Medulla oblongata (tissue), 1 donor: ENCODE measurements around the gene ISG15.
A peak's percentile ranks its signal among the peaks of the same experiment; 100 is the strongest.

ENCODE experiments used
- DNase-seq: peaks from one replicate; pipeline ENCODE4 v3.0.0-alpha.2; 2015; ENCODE audit errors: extremely low spot score

Gene ISG15

DNA sequence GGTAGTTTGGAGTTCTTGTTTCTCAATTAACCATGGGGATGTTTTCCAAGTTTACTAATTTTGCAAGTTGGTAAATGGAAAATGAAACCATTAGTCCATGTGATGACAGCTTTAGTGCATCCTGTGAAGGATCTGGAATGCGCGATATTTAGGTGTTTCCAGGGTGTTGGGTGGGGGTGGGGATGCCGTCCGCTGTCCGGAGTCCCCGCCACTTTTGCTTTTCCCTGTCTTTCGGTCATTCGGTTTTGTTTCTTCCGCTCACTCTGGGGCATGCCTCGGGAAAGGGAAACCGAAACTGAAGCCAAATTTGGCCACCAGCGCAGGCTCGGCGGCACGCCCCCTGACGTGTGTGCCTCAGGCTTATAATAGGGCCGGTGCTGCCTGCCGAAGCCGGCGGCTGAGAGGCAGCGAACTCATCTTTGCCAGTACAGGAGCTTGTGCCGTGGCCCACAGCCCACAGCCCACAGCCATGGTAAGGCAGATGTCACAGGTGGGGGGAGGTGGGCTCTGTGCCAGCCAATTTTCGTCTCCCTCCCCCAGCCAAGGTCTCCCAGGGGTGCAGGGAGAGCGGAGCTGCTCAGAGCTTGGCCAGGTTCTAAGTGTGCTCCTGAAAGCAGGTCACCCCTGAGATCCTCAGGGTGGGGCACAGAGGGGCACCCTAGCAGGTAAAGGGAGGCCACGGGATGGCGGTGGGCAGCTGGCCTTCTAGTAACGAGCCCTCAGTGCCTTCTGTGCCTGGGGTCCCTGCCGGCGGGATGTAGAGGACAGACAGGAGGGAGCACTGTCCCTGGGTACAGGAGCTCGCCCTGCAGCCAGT lies at the start of gene ISG15:
Gene ISG15, plus strand, starts transcription at position 393 of the 817 bp plus-strand sequence. Its CDS starts 77 bp downstream, at position 470.
- DNase-seq, result peak; percentile 89

DNA sequence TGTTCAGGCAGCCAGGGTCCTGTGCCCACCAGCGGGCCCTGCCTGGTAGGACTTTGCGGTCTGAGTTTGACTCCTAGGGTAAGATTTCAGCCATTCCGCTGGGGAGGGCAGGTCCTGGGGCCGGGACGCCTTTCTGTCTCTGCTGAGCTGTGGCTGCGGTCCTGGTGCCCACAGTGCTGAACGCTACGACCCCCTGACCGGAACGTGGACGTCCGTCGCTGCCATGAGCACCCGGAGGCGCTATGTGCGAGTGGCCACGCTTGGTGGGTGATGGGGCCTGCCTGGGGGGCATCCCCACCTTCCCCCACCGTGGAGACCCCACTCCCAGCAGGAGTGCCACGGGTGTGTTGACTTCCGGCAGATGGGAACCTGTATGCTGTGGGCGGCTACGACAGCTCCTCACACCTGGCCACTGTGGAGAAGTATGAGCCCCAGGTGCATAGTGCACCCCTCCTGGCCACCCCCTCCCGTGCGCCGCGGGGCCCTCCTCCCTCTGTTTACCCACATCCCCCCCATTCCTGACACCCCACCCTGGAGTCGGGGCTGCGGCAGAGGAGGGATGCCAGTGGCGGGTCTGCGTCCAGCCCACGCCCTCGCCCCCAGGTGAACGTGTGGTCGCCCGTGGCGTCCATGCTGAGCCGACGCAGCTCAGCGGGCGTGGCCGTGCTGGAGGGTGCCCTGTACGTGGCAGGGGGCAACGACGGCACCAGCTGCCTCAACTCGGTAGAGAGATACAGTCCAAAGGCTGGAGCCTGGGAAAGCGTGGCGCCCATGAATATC lies 49.4 kb upstream of the ISG15 start:
- no peak for DNase-seq

- no peak for DNase-seq
Observed at GRCh38 chr1:964691-965525, 48.4 kb upstream of the ISG15 start.

DNA sequence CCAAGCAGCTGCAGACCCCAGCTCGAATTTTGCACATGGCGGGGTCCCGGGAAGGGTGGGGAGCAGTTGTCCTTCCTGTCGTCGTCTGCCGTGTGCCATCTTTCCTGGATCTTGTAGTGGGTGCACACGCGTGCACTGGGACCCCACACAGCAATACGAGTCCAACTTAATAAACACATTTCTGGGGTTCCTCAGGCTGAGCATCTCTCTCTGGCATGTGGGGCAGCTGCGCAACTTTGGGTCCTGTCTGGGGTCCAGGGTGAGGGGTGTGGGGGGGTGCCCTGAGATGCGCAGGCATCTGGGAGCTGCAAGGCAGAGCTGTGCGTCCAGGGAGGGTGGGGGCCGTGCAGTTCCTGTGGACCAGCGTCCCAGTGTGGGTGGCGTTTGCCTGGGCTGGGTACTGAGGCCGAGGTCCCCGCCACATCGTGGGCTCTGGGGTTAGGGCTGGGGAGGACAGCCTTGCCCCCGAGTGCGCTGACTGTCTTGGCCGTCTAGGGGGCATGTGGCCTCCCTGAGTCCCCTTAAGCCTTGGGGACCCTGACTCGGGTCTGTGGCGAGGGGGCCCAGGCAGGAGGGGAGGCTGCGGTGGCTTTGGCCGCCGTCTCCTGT lies 47.7 kb upstream of the ISG15 start:
- DNase-seq, result no peak

GRCh38 chr1:966135-966703 lies 47.1 kb upstream of the ISG15 start, which contains the start of gene PLEKHN1:
PLEKHN1 (plus strand) TSS chr1:966482; CDS start chr1:966532, 50 bp downstream.
- no peak for DNase-seq

GRCh38 chr1:966704-967300 lies 46.5 kb upstream of the ISG15 start:
- no peak for DNase-seq

DNA sequence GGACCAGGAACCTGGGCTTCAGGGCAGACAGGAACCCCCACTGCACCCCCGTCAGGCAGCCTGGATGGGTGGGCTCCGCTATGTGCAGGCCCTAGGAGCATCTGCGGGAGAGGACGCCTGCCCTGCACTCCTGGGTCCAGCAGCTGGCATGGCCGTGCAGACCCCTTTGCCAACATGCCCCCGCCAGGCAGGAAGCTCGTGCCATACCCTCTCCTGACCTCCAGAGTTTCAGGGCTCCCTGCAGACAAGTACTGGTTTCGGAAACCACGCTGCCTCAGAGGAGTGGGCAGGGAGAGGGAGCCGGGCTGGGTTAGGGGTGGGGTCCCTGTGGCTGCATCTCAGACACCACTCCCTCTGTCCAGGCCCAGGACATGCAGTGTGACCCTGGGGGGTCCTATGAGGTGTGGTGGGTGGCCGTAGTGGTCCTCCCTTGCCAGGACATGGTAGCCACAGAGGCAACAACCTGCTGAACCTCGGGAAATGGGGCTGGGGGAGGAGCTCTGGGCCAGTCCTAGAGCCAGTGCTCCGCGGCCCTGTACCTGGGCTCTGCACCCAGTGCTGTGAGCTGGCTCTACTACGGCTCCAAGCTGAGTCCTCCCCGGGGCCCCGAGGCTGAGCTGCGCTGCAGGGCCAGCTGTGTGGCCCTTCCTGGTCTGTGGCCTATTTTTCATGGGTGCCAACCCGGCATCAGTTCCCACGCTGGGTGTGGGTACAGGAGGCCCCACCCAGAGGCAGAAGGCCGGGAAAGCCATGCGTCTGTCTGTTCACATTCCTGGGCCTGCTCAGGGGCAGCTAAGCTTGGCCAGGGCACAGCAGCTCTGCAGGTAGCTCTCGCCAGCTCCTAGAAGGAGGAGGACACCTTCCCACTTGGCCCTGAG lies 45.6 kb upstream of the ISG15 start:
- DNase-seq, result no peak

- DNase-seq, result no peak
Observed at GRCh38 chr1:969260-969855, 43.9 kb upstream of the ISG15 start.

- DNase-seq, result no peak
Observed at GRCh38 chr1:970242-970972, 42.9 kb upstream of the ISG15 start.

DNA sequence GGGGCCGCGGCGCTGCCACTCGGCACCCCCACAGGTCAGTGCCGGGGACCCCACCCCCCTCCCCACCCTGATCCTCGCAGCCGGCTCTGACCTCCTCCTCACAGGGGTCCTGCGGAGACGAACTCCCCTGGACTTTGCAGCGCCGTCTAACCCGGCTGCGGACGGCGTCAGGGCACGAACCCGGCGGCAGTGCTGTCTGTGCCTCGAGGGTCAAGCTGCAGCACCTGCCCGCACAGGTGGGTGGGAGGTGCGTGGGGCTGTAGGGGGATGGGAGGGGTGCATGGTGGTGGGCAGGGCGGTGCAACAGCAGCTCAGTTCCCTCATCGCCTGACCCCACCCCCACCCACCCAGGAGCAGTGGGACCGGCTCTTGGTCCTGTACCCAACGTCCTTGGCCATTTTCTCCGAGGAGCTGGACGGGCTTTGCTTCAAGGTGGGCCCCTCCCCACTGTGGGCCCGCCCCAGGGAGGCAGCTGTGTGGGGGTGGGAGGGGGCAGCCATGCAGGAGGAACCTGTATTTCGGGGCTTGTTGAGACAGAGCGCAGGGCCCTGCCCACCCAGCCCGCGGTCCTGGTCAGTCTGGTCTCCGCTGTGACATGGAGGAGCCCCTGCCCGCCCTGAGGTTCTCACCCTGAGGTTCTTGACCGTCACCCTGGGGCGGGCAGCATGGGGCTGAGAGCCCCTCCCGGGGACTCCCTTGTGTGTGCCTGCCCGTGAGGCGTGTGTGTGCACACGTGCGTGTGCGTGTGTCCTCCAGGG lies 42.1 kb upstream of the ISG15 start:
- DNase-seq, result no peak

GRCh38 chr1:971751-972506 lies 41.4 kb upstream of the ISG15 start:
- no peak for DNase-seq

GRCh38 chr1:972726-973458 lies 40.4 kb upstream of the ISG15 start:
- no peak for DNase-seq

GRCh38 chr1:973459-974292 lies 39.6 kb upstream of the ISG15 start:
- no peak for DNase-seq

GRCh38 chr1:974293-974640 lies 39.0 kb upstream of the ISG15 start:
- no peak for DNase-seq

DNA sequence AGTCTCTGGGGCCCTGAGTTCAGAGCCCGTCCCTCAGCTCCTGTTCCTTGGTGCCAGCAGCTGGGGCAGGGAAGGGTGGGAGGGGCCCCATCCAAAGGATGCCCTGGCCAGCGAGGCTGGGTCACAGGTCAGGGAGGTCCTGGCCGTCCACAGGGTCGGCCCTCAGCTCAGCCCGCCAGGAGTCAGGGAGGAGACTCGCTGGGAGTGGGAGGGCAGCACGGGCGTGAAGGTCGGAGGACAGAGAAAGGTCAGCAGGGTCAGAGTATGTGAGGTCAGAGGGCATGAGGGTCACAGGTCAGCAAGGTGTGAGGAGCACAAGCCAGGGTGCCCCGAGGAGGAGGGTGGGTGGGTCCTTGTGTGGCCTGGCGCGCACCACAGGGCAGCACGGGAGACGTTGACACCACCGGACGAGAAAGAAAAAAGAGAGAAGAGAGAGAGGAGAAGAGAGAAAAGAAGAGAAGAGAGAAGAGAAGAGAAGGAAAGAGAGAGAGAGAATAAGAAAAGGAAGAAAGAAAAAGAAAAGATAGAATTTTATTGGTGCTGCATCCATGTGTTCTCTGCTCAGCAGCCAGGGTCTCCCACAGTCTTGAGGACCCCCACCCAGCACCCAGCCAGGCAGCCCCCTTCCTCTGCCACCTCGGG lies 38.5 kb upstream of the ISG15 start:
- no peak for DNase-seq
